ENCODE measurements around the gene ZNF777. TPM values are rescaled to one million over a fixed set of nuclear protein-coding genes. Genes with fewer than 3 reads are reported as not detected.

Gene ZNF777
- total RNA-seq, 1 donor from 2014 or later = 15.1 TPM

GRCh38 chr7:149476791-149477190, 15.9 kb upstream of the ZNF777 start:
- Mint-ChIP-seq H3K4me1 (ENCODE audit: low read depth) (no peaks in the 10 kb centered on the region), H3K4me3 (ENCODE audit: unreplicated experiment) (no peak overlapping the region), H3K36me3 (ENCODE audit: low read depth) (peaks cover 50% of the 10 kb centered on the region), H3K9me3 (ENCODE audit: low read depth) (peaks cover 10% of the 10 kb centered on the region), H3K27ac (ENCODE audit: unreplicated experiment) (no peak overlapping the region), H3K27me3 (ENCODE audit: low read depth) (no peaks in the 10 kb centered on the region)
- no peak for DNase-seq (ENCODE audit: low spot score)
- TF ChIP-seq CTCF (IDR thresholded peaks at IDR 0.05) = no peak

- H3K4me3 Mint-ChIP-seq (ENCODE audit: unreplicated experiment) = no peak overlapping the region
- no peaks in the 10 kb centered on the region for H3K27me3 Mint-ChIP-seq (ENCODE audit: low read depth)
- no peak overlapping the region for H3K27ac Mint-ChIP-seq (ENCODE audit: unreplicated experiment)
- no peak for TF ChIP-seq CTCF (IDR thresholded peaks at IDR 0.05)
- H3K4me1 Mint-ChIP-seq (ENCODE audit: low read depth) = no peaks in the 10 kb centered on the region
- H3K9me3 Mint-ChIP-seq (ENCODE audit: low read depth) = peaks cover 17% of the 10 kb centered on the region
- no peak for DNase-seq (ENCODE audit: low spot score)
- peaks cover 59% of the 10 kb centered on the region for H3K36me3 Mint-ChIP-seq (ENCODE audit: low read depth)
Observed at GRCh38 chr7:149475121-149476045, 14.5 kb upstream of the ZNF777 start.

GRCh38 chr7:149474309-149475120, 13.7 kb upstream of the ZNF777 start:
- Mint-ChIP-seq H3K36me3 (ENCODE audit: low read depth) (peaks cover 60% of the 10 kb centered on the region), H3K4me3 (ENCODE audit: unreplicated experiment) (no peak overlapping the region), H3K27ac (ENCODE audit: unreplicated experiment) (no peak overlapping the region), H3K27me3 (ENCODE audit: low read depth) (no peaks in the 10 kb centered on the region), H3K4me1 (ENCODE audit: low read depth) (no peaks in the 10 kb centered on the region), H3K9me3 (ENCODE audit: low read depth) (peaks cover 17% of the 10 kb centered on the region)
- no peak for TF ChIP-seq CTCF (IDR thresholded peaks at IDR 0.05)
- no peak for DNase-seq (ENCODE audit: low spot score)

GRCh38 chr7:149473251-149473650, 12.4 kb upstream of the ZNF777 start:
- Mint-ChIP-seq H3K9me3 (ENCODE audit: low read depth) (peaks cover 7% of the 10 kb centered on the region), H3K27me3 (ENCODE audit: low read depth) (no peaks in the 10 kb centered on the region), H3K36me3 (ENCODE audit: low read depth) (peaks cover 47% of the 10 kb centered on the region), H3K27ac (ENCODE audit: unreplicated experiment) (no peak overlapping the region), H3K4me1 (ENCODE audit: low read depth) (no peaks in the 10 kb centered on the region), H3K4me3 (ENCODE audit: unreplicated experiment) (no peak overlapping the region)
- no peak for TF ChIP-seq CTCF (IDR thresholded peaks at IDR 0.05)
- DNase-seq (ENCODE audit: low spot score) = no peak

- Mint-ChIP-seq H3K4me3 (ENCODE audit: unreplicated experiment) (no peak overlapping the region), H3K36me3 (ENCODE audit: low read depth) (peaks cover 39% of the 10 kb centered on the region), H3K4me1 (ENCODE audit: low read depth) (no peaks in the 10 kb centered on the region)
Observed at GRCh38 chr7:149471289-149471953, 10.6 kb upstream of the ZNF777 start.

More at GRCh38 chr7:149471289-149471953, 10.6 kb upstream of the ZNF777 start:
- Mint-ChIP-seq H3K27me3 (ENCODE audit: low read depth) (no peaks in the 10 kb centered on the region), H3K9me3 (ENCODE audit: low read depth) (peaks cover 14% of the 10 kb centered on the region), H3K27ac (ENCODE audit: unreplicated experiment) (peak overlapping the region; percentile 22)
- TF ChIP-seq CTCF (IDR thresholded peaks at IDR 0.05) = no peak
- no peak for DNase-seq (ENCODE audit: low spot score)

Measured in chondrocyte (in vitro differentiated cells).